ENCODE data around the gene COL4A2.
"Not testable (repeated sequence)": the region's sequence is repeated elsewhere in the genome, so short reads cannot be mapped to it uniquely, and the experiment has no call there.

The COL4A2 gene

GRCh38 chr13:110529522-110530311 is 222.6 kb downstream of the COL4A2 start:
- CTCF ChIA-PET, result no interaction called here
- TF ChIP-seq HDGF (IDR thresholded peaks at IDR 0.05; ENCODE audit: borderline replicate concordance) (no peak), LEF1 (IDR thresholded peaks at IDR 0.05; ENCODE audit: borderline replicate concordance) (no peak), FOXM1 (IDR thresholded peaks at IDR 0.05; ENCODE audit: borderline replicate concordance) (no peak), SUZ12 (IDR thresholded peaks at IDR 0.05) (no peak), CTBP1 (IDR thresholded peaks at IDR 0.05; ENCODE audit: borderline replicate concordance) (no peak), ZNF384 (IDR thresholded peaks at IDR 0.05) (no peak), TARDBP (IDR thresholded peaks at IDR 0.05) (no peak)
- POLR2A ChIA-PET, result no interaction called here
- DNase-seq (ENCODE audit: extremely low spot score), result no peak

GRCh38 chr13:110531100-110531499 is 224.0 kb downstream of the COL4A2 start:
- ChIA-PET POLR2A (no interaction called here), CTCF (no interaction called here)
- no peak for DNase-seq (ENCODE audit: extremely low spot score)
- TF ChIP-seq SUZ12 (IDR thresholded peaks at IDR 0.05) (no peak), FOXM1 (IDR thresholded peaks at IDR 0.05; ENCODE audit: borderline replicate concordance) (no peak), HDGF (IDR thresholded peaks at IDR 0.05; ENCODE audit: borderline replicate concordance) (no peak), ELF4 (IDR thresholded peaks at IDR 0.05) (no peak), PKNOX1 (IDR thresholded peaks at IDR 0.05) (no peak), ARNT (IDR thresholded peaks at IDR 0.05) (no peak), ZNF384 (IDR thresholded peaks at IDR 0.05) (no peak), SP1 (IDR thresholded peaks at IDR 0.05) (no peak), TARDBP (IDR thresholded peaks at IDR 0.05) (no peak), NFRKB (IDR thresholded peaks at IDR 0.05) (no peak), L3MBTL2 (conservative IDR thresholded peaks at IDR 0.05) (no peak)

- ChIA-PET POLR2A (interaction anchor here (0.6 kb wide), 1 partner anchor 193 kb away, joined by 3 read pairs; no protein-coding TSS in a partner anchor), CTCF (no interaction called here)
- TF ChIP-seq ELF4 (IDR thresholded peaks at IDR 0.05) (no peak), SUZ12 (IDR thresholded peaks at IDR 0.05) (no peak), HDGF (IDR thresholded peaks at IDR 0.05; ENCODE audit: borderline replicate concordance) (no peak), ARNT (IDR thresholded peaks at IDR 0.05) (no peak), FOXK2 (IDR thresholded peaks at IDR 0.05) (no peak), BHLHE40 (IDR thresholded peaks at IDR 0.05; ENCODE audit: borderline replicate concordance) (no peak), SP1 (IDR thresholded peaks at IDR 0.05) (no peak), NFRKB (IDR thresholded peaks at IDR 0.05) (no peak), FOXM1 (IDR thresholded peaks at IDR 0.05; ENCODE audit: borderline replicate concordance) (no peak), FOXA1 (IDR thresholded peaks at IDR 0.05) (no peak)
- no peak for DNase-seq (ENCODE audit: extremely low spot score)
Observed at GRCh38 chr13:110531671-110532083, 224.6 kb downstream of the COL4A2 start.

GRCh38 chr13:110532258-110532657 is 225.2 kb downstream of the COL4A2 start:
- CTCF ChIA-PET; DNase-seq (ENCODE audit: extremely low spot score): not testable (repeated sequence)
- POLR2A ChIA-PET, result interaction anchor here (0.6 kb wide), 1 partner anchor 194 kb away, joined by 3 read pairs; no protein-coding TSS in a partner anchor

- TF ChIP-seq L3MBTL2 (conservative IDR thresholded peaks at IDR 0.05), result no peak
- no peak for TF ChIP-seq TARDBP (IDR thresholded peaks at IDR 0.05)
- TF ChIP-seq NFRKB (IDR thresholded peaks at IDR 0.05), result no peak
- TF ChIP-seq FOXK2 (IDR thresholded peaks at IDR 0.05), result no peak
- TF ChIP-seq CTBP1 (IDR thresholded peaks at IDR 0.05; ENCODE audit: borderline replicate concordance), result no peak
- no peak for TF ChIP-seq SUZ12 (IDR thresholded peaks at IDR 0.05)
- no peak for TF ChIP-seq SP1 (IDR thresholded peaks at IDR 0.05)
- no peak for TF ChIP-seq ZNF384 (IDR thresholded peaks at IDR 0.05)
- no peak for TF ChIP-seq LEF1 (IDR thresholded peaks at IDR 0.05; ENCODE audit: borderline replicate concordance)
- no peak for TF ChIP-seq BHLHE40 (IDR thresholded peaks at IDR 0.05; ENCODE audit: borderline replicate concordance)
- TF ChIP-seq ARNT (IDR thresholded peaks at IDR 0.05), result no peak
- no peak for DNase-seq (ENCODE audit: extremely low spot score)
- ChIA-PET CTCF (no interaction called here), POLR2A (interaction anchor here (0.6 kb wide), 1 partner anchor 181 kb away, joined by 3 read pairs; no protein-coding TSS in a partner anchor)
Observed at GRCh38 chr13:110533771-110534670, 226.9 kb downstream of the COL4A2 start.

GRCh38 chr13:110535526-110535925 is 228.4 kb downstream of the COL4A2 start:
- no peak for DNase-seq (ENCODE audit: extremely low spot score)
- POLR2A ChIA-PET, result no interaction called here
- CTCF ChIA-PET, result no interaction called here

GRCh38 chr13:110536006-110536693 is 229.1 kb downstream of the COL4A2 start:
- ChIA-PET CTCF (interaction anchor here (0.6 kb wide), 1 partner anchor 21 kb away, joined by 4 read pairs; no protein-coding TSS in a partner anchor), POLR2A (no interaction called here)
- no peak for DNase-seq (ENCODE audit: extremely low spot score)
- no peak for TF ChIP-seq HDGF (IDR thresholded peaks at IDR 0.05; ENCODE audit: borderline replicate concordance)
- no peak for TF ChIP-seq ARNT (IDR thresholded peaks at IDR 0.05)
- TF ChIP-seq FOXA1 (IDR thresholded peaks at IDR 0.05), result no peak
- no peak for TF ChIP-seq CTBP1 (IDR thresholded peaks at IDR 0.05; ENCODE audit: borderline replicate concordance)
- TF ChIP-seq L3MBTL2 (conservative IDR thresholded peaks at IDR 0.05), result no peak
- no peak for TF ChIP-seq ELF4 (IDR thresholded peaks at IDR 0.05)
- no peak for TF ChIP-seq TARDBP (IDR thresholded peaks at IDR 0.05)
- TF ChIP-seq FOXK2 (IDR thresholded peaks at IDR 0.05), result no peak
- TF ChIP-seq NFRKB (IDR thresholded peaks at IDR 0.05), result no peak
- no peak for TF ChIP-seq LEF1 (IDR thresholded peaks at IDR 0.05; ENCODE audit: borderline replicate concordance)
- TF ChIP-seq BHLHE40 (IDR thresholded peaks at IDR 0.05; ENCODE audit: borderline replicate concordance), result no peak
- TF ChIP-seq ZNF384 (IDR thresholded peaks at IDR 0.05), result no peak
- TF ChIP-seq SP1 (IDR thresholded peaks at IDR 0.05), result no peak
- no peak for TF ChIP-seq PKNOX1 (IDR thresholded peaks at IDR 0.05)
- no peak for TF ChIP-seq FOXM1 (IDR thresholded peaks at IDR 0.05; ENCODE audit: borderline replicate concordance)
- TF ChIP-seq SUZ12 (IDR thresholded peaks at IDR 0.05), result no peak

More at GRCh38 chr13:110535526-110535925, 228.4 kb downstream of the COL4A2 start:
- TF ChIP-seq SP1 (IDR thresholded peaks at IDR 0.05), result no peak
- no peak for TF ChIP-seq FOXA1 (IDR thresholded peaks at IDR 0.05)
- no peak for TF ChIP-seq BHLHE40 (IDR thresholded peaks at IDR 0.05; ENCODE audit: borderline replicate concordance)
